NOMO-1 treated with DMSO at 0.1 percent for 48 hours (cell line): Measurements from ENCODE around the gene PER2.

ENCODE experiments used
- DNase-seq: peaks from one replicate; lab custom pipeline; 2025; ENCODE audit not compliant: unreplicated experiment; lab: John Stamatoyannopoulos, UW

The PER2 gene

GRCh38 chr2:238251331-238251730 lies 37.1 kb downstream of the PER2 start:
- DNase-seq = no peak

GRCh38 chr2:238250896-238251295 lies 37.5 kb downstream of the PER2 start:
- DNase-seq = no peak

- no peak for DNase-seq
These were observed 40.5 kb downstream of the PER2 start for GRCh38 chr2:238247841-238248453.

DNA sequence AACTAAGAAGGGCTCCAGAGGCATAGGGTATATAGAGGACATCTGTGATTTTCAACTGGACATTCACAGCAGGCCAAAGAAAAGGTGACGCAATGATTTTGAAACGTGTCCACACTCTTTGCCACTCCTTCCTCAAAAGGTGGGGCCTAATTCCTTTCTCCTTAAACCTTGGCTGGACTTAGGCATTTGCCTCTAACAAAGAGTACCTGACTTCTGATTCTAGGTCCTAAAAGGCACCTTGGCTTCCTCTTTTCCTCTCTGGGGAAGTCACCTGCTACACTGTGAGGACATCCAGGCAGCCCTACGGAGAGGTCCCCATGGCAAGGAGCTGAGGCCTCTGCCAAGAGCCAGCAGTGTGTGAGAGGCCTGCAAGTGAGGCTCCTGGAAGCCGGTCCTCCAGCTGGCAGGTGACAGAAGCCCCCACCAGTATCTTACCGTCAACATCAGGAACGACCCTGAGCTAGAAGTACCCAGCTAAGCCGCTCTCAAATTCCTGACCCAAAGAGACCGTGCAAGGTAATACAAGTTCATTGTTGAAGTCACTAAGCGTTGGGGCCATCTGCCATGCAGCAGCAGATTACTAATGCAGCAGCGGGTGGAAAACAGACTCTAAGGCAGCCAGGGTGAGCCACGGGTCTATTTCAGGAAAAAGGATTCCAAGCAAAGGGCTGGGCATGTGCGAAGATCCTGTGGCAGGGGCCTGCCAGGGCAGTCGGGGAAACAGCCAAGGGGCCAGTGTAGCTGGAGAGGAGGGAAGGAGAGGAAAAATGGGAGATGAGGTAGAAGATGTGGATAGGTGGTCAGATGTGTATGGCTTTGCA lies 41.2 kb downstream of the PER2 start:
- no peak for DNase-seq

DNA sequence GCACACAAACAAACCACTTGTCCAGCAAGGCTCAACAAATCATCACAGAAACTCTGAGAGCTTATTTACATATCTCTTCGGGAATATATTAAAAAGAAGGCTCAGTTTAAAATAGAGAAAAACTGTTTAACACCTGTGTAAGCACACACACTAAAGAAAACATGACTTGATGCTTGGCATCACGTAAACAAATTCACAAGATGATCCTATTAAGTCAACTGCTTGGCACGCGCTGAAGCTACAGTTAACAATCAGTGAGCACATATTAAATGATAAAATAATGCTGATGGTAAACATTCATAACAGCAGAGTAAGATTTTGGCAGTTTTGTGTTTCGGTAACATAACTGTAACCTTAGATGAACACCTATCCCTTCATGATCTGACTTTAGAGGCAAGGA lies 44.3 kb downstream of the PER2 start:
- DNase-seq = no peak

GRCh38 chr2:238243496-238244076 lies 44.8 kb downstream of the PER2 start:
- no peak for DNase-seq

- no peak for DNase-seq
These were observed 45.5 kb downstream of the PER2 start for GRCh38 chr2:238242731-238243495.

DNA sequence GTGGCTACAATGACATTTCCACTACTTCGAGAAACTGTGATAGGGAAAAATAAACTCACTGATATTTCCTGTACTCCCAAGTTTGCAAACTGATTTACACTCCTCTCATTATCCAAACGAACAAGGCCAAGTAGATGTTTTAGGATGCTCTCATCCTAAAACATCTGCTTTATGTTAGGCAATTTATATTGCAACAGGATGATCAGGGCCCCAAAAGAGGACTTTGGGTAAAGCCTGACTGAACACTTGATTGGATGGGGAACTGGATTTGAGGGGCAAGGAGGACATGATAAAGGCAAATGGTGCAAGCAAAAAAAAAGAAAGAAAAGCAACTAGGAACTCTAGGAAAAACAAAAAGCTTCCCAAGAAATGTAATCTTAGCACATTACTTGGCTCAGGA lies 46.4 kb downstream of the PER2 start:
- peak; percentile 1 for DNase-seq

GRCh38 chr2:238240757-238241711 lies 47.4 kb downstream of the PER2 start:
- DNase-seq = peak; percentile 4

GRCh38 chr2:238239863-238240756 lies 48.3 kb downstream of the PER2 start, which contains the start of gene HES6:
TSS of gene HES6 (minus strand) at chr2:238240038. CDS start at chr2:238239905, 133 bp downstream.
- DNase-seq = peak; percentile 82

- peak; percentile 29 for DNase-seq
These were observed 48.9 kb downstream of the PER2 start for GRCh38 chr2:238239543-238239862.

- DNase-seq = peak; percentile 15
These were observed 49.5 kb downstream of the PER2 start for GRCh38 chr2:238238766-238239542.

- DNase-seq = no peak
These were observed 50.1 kb downstream of the PER2 start for GRCh38 chr2:238238311-238238765.

GRCh38 chr2:238237431-238238135 lies 50.8 kb downstream of the PER2 start:
- DNase-seq = no peak

- DNase-seq = no peak
These were observed 51.8 kb downstream of the PER2 start for GRCh38 chr2:238236571-238236970.

DNA sequence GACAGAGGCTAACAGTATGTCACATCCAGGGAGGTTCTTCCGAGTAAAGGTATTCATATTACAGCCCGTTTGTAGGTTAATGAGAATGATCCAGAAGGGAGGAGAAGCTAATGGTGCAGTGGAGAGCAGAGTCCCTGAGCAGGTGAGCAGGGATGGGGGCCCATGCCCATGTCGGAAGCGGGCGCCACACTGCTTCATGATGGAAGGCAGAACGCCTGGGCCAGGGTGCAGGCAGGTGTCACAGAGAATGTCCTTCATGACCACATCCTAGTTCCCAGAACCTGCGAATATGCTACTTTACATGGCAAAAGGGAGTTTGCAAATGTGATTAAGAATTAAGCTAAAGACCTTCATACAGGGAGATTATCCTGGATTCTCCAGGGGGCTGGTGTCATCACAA lies 52.6 kb downstream of the PER2 start:
- DNase-seq = no peak

GRCh38 chr2:238235331-238235732 lies 53.1 kb downstream of the PER2 start:
- DNase-seq = peak; percentile 75

DNA sequence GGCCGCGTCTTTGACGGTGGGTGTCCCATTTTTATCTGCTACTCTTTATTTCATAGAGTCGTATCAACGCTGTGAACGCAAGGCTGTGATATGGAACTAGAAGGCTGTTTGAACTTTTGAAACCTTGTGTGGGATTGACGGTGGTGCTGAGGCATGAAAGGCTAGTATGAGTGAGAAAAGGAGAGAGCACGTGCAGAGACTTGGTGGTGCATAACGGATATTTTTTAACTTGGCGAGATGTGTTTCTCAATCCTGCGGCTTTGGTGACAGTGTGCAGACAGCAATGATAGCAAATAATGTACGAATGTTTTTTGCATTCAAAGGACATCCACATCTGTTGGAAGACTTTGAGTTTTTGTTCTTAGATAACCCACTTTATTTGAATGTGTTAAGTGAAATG lies 54.8 kb downstream of the PER2 start:
- DNase-seq = peak; percentile 51
